ENCODE data around the gene FLNB.

DNA sequence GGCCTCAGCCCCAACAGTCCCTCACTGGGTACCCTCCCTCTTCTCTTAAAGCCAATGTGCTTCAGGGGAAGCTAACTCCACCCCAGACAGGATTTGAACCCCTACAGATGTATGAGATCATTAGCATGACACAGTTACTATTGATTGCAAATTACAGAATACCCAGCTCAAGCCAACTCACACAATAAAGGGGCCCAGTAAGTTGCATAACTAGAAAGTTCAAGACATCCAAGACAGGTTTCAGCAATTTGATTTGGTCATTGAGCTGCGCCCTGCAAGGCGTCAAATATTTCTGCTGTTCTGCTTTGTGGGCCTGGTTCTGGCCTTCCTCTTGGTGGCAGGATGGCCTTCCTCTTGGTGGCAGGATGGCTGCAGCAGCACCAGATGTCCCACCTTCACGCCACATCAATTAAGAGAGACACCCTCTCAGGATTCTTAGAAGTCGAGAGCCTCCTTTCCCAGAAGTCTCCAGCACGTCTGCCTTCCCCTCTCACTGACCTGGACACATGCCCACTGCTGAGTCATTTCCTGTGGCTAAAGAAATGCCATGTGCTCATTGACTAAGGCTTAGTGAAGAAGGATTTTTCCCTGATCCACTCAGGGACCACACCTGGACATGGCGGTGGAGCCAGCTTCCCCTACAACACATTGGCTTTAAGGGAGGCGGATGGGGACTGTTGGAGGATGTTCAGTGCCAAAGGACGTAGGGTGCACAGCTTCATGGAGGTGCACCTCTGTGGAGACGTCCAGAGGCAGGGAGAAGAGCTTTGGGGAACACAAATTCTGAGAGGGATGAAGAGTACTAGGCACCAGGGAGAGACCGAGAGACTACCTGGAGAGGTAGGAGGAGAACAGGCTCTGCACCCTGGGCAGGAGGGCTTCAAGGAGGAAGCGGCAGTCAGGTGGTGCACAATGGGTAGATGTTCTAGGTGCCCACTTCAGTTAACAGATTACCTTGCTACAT lies 153.5 kb downstream of the FLNB start:
- no peak for TF ChIP-seq SMC3 (IDR thresholded peaks at IDR 0.05; ENCODE audit: low read depth, low read length)
- TF ChIP-seq, protein P1, sequence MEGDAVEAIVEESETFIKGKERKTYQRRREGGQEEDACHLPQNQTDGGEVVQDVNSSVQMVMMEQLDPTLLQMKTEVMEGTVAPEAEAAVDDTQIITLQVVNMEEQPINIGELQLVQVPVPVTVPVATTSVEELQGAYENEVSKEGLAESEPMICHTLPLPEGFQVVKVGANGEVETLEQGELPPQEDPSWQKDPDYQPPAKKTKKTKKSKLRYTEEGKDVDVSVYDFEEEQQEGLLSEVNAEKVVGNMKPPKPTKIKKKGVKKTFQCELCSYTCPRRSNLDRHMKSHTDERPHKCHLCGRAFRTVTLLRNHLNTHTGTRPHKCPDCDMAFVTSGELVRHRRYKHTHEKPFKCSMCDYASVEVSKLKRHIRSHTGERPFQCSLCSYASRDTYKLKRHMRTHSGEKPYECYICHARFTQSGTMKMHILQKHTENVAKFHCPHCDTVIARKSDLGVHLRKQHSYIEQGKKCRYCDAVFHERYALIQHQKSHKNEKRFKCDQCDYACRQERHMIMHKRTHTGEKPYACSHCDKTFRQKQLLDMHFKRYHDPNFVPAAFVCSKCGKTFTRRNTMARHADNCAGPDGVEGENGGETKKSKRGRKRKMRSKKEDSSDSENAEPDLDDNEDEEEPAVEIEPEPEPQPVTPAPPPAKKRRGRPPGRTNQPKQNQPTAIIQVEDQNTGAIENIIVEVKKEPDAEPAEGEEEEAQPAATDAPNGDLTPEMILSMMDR (IDR thresholded peaks at IDR 0.05): no peak
- no peak for TF ChIP-seq CHD2 (IDR thresholded peaks at IDR 0.05; ENCODE audit: low read length, partially characterized antibody)
- TF ChIP-seq JUND (IDR thresholded peaks at IDR 0.05): peak; percentile 80
- no peak for TF ChIP-seq RAD21 (IDR thresholded peaks at IDR 0.05; ENCODE audit: low read length)
- no peak for TF ChIP-seq RFX5 (IDR thresholded peaks at IDR 0.05; ENCODE audit: low read length)
- TF ChIP-seq RCOR1 (IDR thresholded peaks at IDR 0.05; ENCODE audit: low read length): no peak
- TF ChIP-seq, protein P2, sequence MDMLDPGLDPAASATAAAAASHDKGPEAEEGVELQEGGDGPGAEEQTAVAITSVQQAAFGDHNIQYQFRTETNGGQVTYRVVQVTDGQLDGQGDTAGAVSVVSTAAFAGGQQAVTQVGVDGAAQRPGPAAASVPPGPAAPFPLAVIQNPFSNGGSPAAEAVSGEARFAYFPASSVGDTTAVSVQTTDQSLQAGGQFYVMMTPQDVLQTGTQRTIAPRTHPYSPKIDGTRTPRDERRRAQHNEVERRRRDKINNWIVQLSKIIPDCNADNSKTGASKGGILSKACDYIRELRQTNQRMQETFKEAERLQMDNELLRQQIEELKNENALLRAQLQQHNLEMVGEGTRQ (IDR thresholded peaks at IDR 0.05; ENCODE audit: borderline replicate concordance, low read depth, low read length): no peak
- TF ChIP-seq, protein P3, sequence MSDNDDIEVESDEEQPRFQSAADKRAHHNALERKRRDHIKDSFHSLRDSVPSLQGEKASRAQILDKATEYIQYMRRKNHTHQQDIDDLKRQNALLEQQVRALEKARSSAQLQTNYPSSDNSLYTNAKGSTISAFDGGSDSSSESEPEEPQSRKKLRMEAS (IDR thresholded peaks at IDR 0.05; ENCODE audit: low read depth): peak; percentile 97
- no peak for TF ChIP-seq GABPA (IDR thresholded peaks at IDR 0.05; ENCODE audit: low read depth)
- no peak; a peak in 1 of 4 replicates for TF ChIP-seq EP300 (IDR thresholded peaks at IDR 0.05; ENCODE audit: borderline replicate concordance in 1 of 2, low read depth in 1 of 2, low read length in 1 of 2)

Data from SK-N-SH (cell line).